HG03196 (cell line): ENCODE measurements around the gene EPHB4.
A peak's percentile ranks its signal among the peaks of the same experiment; 100 is the strongest.
"Not testable (repeated sequence)": the region's sequence is repeated elsewhere in the genome, so short reads cannot be mapped to it uniquely, and the experiment has no call there.

Experiments
- ATAC-seq: cut with Tn5 transposase; IDR thresholded peaks from one replicate; pipeline ENCODE4 v1.9.1; 2021; ENCODE audit not compliant: unreplicated experiment

Gene EPHB4

DNA sequence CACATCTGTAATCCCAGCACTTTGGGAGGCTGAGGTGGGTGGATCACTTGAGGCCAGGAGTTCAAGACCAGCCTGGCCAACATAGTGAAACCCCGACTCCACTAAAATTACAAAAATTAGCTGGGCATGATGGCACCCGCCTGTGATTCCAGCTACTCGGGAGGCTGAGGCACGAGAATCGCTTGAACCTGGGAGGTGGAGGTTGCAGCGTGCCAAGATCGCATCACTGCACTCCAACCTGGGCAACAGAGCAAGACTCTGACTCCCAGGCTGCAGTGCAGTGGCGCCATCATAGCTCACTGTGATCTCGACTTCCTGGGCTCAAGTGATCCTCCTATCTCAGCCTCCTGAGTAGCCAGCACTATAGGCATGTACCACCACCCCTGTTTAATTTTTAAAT is 27.6 kb upstream of the EPHB4 start:
- ATAC-seq, result not testable (repeated sequence)

DNA sequence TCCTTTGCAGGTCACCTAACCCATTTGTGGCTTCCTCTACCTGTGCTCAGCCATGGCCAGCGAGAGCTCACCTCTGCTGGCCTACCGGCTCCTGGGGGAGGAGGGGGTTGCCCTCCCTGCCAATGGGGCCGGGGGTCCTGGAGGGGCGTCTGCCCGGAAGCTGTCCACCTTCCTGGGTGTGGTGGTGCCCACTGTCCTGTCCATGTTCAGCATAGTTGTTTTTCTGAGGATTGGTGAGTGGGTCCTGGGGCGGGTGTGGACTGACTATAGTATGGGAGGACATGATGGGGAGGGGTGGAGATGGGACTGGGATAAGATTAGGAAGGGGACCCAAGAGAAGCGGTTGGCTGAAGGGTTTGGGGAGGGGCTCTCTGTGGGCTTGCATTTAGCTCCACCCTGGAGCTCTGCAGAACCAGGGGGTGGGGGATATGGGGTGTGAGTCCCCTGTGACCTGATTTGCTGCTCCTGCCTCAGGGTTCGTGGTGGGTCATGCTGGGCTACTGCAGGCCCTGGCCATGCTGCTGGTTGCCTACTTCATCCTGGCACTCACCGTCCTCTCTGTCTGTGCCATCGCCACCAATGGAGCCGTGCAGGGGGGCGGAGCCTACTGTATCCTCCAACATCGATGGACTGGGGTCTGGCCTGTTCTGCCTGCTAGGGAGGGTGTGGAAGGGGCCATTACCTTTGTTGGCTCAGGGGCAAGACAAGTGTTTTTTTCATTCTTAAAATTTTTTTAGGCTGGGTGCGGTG is 27.0 kb upstream of the EPHB4 start:
- ATAC-seq, result no peak

DNA sequence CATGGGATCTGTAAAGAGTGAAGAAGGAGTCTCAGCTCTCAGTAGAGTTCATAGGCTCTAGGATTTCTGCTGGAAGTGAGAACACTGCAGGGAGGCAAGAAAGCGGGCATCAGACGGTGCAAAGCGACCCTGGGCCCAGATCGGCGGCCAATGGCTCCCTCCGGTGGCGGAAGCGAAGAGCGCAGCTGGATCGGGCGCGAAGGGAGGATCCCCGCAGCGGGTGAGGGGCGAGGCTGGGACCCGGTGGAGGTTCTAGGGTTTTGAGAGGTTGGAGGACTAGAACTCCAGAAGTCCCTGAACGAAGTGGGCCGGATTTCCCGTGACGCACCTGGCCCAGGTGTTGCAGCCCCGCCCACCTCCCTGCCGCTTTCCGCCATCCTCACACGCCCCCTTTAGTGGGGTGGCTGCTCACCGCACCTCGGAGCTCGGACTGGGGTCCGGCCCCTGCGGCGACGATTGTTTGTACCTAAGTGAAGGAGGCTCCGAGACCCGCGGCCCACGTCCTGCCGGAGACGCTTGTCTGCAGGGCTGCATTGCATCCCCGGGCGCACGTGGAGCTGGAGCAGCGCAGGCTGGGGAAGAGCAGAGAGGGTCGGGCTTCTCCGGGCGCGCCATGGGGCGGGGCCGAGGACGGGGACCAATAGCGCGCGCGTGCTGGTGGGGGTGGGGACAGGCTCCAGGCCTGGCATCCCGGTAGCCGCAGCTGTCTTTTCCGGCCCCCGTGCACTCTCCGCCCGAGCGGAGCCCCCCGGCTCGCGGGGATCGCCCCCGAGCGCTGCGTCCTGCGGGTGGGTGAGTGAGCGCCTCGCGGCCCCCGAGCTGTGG is 24.9 kb upstream of the EPHB4 start, which contains the start of gene SLC12A9:
TSS of gene SLC12A9 (plus strand) at position 666 of the 825 bp plus-strand sequence. CDS start 1,485 bp downstream, outside the sequence.
- peak; percentile 73 for ATAC-seq

DNA sequence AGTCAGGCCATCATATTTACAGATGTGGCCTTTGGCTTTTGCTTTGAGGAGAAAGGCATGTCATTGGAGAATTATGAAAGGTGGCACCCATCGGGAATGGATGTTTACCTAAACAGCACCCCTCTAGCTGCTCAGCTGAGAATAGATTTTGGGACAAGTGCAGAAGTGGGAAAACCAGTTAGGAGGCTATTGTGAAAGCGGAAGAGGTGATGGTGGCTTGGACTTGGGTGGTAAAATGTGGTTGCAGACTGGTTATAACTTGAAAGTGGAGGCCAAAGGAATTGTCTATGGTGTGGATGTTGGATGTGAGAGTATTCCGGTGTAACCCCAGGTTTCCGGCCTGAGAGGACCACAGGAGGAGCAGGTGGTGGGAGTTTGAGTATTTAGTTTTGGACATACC is 20.0 kb upstream of the EPHB4 start:
- no peak for ATAC-seq

DNA sequence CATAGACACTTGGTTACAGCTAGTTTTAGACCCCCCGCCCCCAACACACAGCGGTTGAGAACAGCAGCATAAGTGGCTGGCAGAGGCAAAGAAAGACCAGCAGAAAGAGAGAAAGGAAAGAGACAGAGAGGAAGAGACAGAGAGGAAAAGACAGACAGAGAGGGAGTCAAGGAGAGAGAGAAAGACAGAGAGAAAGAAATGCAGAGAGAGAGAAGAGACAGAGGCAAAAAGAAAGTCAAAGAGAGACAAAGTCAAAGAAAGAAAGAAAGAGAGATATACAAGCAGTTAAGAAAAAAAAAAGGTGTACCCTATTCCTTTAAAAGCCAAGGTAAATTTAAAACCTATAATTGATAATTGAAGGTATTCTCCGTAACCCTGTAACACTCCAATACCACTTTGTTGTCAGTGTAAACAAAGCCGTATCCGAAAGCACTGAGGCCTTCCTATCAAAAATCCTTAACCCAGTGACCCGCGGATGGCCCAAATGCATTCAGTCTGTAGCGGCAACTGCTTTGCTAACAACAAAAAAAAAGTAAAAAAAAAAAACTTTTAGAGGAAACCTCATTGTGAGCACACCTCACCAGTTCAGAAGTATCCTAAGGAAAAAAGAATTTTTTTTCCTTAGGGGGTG is 13.3 kb upstream of the EPHB4 start:
- ATAC-seq, result no peak

DNA sequence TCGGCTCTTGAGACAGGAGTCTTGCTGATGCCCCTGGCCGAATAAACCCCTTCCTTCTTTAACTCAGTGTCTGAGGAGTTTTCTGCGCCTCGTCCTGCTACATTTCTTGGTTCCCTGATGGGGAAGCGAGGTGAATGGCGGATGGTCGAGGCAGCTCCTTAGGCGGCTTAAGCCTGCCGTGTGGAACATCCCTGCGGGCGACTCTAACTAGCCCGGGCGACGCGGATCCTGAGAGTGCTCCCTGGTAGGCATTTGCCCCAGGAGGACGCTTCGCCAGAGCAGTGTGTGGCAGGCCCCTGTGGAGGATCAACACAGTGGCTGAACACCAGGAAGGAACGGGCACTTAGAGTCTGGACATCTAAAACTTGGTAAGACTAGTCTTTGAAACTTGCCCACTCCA is 12.0 kb upstream of the EPHB4 start:
- no peak for ATAC-seq

DNA sequence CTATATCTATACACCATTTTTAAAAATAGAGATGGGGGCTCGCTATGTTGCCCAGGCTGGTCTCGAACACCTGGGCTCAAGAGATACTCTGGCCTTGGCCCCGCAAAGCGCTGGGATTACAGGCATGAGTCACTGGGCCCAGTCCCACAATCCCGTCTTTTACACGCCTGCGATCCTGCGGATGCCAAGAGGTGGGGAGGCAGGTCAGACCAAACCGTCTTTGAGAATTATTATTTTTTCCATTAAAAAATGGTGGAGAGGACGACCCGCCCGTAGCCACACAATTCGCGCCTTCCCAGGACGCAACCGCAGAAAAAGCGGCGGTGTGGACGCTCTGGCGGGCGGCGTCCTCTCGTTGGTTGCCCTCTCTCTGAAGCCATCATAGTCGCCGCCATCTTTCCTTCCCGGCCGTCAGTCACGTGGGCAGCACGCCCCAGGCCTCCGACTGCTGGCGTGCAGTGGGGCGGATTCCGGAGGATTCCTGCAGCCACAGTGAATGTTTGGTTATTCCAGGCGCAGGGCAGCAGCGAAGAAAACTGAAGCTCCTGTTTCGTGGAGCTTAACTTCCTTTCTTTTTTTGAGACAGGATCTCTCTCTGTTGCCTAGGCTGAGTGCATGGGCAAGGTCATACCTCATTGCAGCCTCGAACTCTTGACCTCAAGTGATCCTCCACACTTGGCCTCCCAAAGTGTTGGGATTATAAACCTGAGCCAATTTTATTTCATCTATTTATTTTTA is 9.9 kb upstream of the EPHB4 start:
- no peak for ATAC-seq

DNA sequence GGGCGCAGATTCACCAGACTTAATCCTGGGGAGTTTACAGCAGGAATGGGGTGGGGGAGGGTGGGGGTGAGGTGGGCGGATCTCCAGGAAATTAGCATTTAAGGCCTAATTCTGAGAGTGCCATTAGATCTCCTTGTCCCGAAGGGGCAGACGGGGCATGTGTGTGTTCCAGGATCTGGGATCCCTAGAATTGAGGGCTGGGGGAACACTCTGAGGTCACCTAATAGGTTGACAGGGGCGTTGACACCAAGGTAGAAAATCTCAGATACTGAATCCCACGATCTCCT is 9.4 kb upstream of the EPHB4 start:
- no peak for ATAC-seq

DNA sequence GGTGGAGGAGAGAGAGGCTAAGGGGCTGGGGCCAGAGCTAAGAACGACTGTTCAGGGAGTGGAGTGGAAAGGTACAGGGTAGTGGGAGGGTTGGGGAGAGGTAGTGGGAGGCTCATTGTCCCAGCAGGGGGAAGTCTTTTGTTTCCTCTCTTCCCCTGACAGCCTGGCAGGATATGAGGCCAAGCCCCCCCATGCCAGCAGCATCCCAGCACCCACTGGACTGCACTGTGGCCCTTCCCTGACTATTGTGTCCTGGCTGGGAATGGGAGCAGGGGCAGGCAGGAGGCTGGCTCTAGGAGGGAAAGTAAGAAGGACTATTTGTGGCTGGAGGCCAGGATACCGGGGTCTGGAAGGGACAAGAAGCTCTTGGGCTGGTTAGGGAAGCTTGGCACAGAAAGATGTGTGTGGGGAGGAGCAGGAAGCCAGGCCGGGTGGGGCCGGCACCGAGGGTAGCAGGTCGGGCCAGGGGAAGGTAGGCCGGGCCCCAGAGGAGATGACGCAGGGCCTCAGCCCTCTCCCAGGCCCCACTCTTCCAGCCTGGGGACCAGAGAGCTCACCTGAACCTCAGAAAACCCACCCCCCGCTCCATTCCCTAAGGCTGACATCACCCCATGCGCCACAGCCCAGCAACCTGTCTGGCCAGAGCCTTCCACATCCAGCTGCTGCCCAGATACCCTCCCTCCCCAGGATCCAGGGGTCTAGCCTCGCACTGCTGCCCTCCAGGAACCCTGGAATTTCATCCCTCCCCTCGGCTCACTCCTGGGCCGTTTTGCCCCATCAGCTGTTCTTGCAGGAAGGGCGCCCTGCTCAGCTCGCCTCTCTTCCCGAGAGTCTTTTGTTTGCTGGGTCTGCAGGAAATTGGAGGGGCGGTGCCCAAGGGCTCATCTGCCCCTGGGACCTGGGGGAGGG is 8.8 kb upstream of the EPHB4 start:
- ATAC-seq, result no peak

DNA sequence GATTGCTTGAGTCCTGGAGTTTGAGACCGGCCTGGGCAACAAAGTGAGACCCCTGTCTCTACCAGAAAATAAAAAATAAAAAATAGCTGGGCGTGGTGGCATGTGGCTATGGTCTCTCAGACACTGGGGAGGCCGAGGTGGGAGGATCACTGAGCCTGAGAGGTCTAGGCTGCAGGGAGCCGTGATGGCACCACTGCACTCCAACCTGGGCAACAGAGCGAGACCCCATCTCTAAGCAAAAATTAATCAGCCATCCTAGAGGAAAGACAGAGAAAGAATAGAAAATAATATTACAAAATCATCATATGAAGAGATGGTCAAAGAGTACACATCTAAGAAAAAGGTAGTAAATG is 4.9 kb upstream of the EPHB4 start:
- no peak for ATAC-seq

DNA sequence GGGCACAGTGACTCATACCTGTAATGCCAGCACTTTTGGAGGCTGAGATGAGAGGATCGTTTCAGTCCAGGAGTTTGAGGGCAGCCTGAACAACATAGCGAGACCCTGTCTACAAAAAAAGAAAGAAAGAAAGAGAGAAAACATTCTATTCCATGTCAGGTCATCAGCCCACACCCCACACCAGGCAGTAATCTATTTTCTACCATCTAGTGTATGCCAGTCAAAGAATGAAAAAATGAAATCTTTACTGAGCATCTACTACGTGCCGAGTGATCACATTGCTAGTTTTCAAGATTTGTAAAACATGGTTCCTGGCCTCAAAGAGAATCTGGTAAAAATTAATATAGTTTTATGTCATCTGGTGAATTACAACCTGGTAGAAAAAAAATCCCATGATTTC is 3.1 kb upstream of the EPHB4 start:
- ATAC-seq, result no peak

DNA sequence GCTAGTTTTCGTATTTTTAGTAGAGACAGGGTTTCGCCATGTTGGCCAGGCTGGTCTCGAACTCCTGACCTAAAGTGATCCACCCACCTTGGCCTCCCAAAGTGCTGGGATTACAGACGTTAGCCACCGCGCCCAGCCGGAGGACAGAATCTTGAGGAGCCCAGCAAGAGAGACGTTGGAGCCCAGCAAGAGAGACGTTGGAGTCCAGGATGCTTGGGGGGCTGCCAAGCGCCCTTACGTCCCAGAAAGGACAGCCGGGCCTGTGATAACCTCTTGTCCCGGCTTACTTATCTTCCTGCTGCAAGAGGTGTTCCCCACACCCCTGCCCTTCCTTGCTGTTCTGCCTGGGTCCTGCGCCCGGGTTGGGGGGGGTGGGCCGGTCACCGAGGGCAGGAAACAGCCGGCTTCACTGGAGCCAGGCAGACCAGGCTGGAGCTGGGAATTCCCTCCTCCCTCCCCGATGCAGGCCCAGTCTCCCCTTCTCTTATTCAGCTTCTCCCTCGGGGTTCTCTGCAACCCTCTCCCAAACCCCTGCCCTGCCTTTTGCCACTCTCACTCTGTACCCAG is 1.9 kb upstream of the EPHB4 start:
- no peak for ATAC-seq

DNA sequence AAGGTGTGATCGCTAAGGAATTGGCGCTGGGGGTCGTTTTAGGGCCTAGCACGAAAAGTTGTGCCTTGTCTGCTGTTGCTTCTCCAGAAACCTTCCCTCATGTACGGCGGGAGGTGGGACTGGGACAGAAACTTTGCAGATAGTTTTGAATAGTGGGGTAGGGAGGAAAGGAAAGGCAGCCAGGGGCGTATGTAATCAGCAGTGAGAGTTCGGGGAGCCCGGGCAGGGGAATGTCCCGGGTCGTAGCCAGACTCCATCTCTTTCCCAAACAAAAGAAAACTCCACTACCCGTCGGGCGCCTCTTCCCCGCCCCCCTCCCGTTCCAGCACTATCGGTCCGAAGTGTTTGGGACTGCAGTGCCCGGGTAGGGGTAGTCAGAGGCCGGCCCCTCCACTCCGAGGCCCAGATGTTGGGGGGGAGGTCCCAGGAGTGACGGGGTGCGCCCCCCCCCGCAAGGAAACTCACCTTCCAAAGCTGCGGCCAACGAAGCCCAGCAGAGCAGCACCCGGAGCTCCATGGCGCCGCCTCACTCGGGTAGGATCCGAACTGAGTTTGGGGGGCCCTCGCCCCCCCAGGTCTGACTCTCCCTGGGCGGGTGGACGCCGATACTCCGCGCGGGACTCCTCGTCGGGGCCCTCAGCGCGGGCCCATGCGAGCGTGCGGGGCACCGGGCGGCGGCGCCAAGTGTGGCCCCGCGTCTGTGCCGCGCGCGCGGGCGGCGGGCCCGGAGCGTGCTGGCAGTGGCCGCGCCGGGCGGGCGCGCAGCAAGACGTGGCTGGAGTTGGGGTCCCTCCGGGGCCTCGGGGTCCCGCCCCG is 601 bp downstream of the EPHB4 start:
- no peak for ATAC-seq

DNA sequence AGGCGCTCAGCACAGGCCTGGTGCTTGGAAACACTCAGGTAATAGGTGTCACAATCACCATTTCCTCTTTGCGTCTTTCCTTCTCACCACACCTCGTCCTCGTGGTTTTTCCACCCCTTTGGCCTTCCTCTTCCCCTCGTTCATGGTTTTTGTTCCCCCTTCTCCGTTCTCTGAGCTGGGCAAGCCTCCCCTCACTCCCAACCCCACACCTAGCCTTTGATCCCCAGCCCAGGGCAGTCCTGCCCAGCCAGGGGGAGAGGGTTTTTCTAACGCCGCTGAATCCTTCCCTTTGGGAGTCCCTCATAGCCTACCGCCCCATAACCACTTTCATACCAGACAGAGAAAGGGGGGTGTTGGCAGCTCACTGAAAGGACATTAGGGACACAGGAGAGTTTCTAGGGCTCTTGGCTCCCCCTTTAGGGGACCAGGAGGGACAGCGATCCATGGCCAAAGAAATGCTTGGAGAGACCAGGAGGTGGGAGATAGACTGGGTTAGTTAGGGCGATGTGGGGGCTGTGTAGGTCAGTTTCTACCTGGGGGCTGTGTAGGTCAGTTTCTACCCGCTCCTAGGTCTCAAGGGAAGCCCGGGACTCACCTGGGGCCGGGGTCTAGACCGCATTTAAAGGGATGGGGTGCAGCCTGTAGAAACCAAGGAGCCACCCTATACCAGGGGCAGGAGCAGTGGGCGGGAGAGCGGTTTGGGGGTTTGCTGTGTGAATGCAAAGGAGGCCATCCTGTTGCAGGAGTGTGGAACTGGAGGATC is 1.4 kb downstream of the EPHB4 start:
- ATAC-seq, result no peak

DNA sequence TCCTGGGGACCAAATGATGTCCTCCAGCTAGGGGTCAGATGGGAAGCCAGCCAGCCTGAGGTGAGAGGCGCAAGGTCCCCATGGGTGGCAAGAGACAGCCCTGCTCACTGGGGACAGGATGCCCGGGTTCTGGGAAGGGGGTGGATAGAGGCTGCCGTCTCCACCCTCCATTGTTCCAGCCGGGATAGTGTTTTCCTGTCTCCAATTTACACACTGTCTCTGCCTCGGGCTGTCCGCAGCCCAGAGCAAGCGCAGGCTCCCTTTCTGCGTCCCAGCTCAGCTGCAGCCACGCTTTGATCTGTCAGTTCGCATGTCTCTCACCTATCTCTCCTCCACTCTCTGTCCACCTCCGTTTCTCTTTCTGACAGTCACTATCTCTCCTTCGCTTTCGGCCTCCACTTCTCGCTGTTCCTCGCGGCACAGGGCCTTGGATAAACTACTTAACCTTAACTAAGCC is 2.1 kb downstream of the EPHB4 start:
- ATAC-seq, result no peak

DNA sequence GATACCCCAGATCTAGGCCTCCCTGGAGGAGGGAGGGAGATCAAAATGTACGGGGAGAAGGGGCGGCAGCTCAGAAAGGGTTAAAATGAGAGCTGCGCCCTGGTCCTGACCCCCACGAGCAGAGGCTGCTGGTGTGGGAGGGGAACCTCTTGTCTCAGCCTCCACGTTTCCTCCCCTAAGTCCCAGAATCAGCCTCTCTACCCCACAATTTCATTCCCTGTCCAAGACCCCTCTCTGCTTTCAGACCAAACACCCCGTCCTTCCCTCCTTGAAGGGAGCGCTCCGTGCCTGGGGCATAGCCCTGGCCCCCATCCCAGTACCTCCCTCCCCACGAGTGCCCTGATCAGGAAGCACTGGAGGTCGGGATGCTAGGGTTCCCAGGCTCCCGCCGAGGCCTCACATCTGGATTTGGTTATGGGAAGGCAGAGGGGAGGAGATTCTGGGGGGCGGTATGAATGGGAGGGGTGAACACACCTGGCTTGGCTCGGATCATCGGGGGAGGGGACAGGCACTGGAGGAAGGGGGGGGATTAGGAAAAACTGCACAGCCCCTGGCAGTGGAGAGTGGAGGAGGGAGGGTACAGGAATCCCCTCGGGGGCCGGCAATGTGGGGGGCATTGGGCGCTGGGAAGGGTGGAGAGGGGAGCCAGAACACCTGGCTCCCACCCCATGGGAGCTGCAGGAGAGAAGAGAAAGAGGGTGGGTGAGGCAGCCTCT is 2.7 kb downstream of the EPHB4 start:
- no peak for ATAC-seq

DNA sequence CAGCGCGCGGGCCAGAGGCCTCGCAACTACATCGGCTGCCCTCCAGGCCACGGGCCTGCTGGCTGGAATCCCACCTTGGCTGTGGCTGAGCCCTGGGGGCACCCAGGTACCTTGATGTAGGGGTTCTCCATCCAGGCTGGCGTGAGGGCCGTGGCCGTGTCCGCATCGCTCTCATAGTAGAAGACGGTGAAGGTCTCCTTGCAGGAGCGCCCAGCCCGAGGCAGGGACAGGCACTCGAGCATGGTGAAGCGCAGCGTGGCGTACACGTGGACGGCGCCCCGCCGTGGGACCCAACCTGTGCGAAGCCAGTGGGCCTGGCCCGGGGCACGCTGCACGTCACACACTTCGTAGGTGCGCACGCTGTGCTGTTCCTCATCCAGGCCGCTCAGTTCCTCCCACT is 3.8 kb downstream of the EPHB4 start:
- no peak for ATAC-seq

DNA sequence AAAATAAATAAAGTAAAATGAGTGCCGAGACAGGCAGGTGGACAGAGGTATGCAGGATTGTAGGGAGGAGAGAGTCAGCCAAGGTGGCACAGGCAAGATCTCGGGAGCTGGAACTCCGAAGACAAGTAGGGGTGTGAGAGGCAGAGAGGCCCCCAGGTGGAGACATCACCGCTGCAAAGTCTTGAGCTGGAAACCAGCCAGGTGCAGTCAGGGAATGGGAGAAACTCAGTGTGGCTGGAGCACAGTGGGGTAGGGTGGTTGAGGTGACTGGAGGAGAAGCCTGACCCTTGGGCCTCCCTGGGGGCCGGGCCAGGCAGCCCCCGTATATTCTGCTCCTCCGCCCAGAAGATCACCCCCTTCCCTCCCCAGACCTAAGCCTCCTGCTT is 4.2 kb downstream of the EPHB4 start:
- no peak for ATAC-seq
